ENCODE measurements around the gene TGIF1. TPM values are rescaled to one million over a fixed set of nuclear protein-coding genes. Genes with fewer than 3 reads are reported as not detected.

TGIF1 gene
- total RNA-seq, 1 experiment from 2014 or later, result 242 TPM

- Histone ChIP-seq H3K9me2 (ENCODE audit: insufficient read depth) (no peaks in the 10 kb centered on the region), H3K9ac (ENCODE audit: low read length) (no peak overlapping the region), H3K79me2 (ENCODE audit: insufficient read depth, low read length) (no peaks in the 10 kb centered on the region), H3K27me3 (ENCODE audit: insufficient read depth, low read length) (no peaks in the 10 kb centered on the region), H3K4me3 (replicated peaks in 1 of 2; ENCODE audit: low read depth in 1 of 2, low read length in 2 of 2) (no peak overlapping the region), H3K36me3 (ENCODE audit: control insufficient read depth in 1 of 2, insufficient read depth in 2 of 2, low read length in 2 of 2) (no peaks in the 10 kb centered on the region), H3K9me3 (ENCODE audit: control insufficient read depth in 1 of 2, insufficient read depth in 1 of 2, low read depth in 1 of 2, low read length in 2 of 2) (no peaks in the 10 kb centered on the region), H3K4me1 (ENCODE audit: control insufficient read depth in 1 of 2, insufficient read depth in 2 of 2, low read length in 2 of 2) (no peaks in the 10 kb centered on the region; a peak in 1 of 4 replicates), H4K20me1 (ENCODE audit: insufficient read depth) (no peaks in the 10 kb centered on the region), H3K4me2 (ENCODE audit: low read length) (no peak overlapping the region), H3K27ac (ENCODE audit: low read depth, low read length) (no peak overlapping the region), H2AFZ (ENCODE audit: low read depth, low read length, poor library complexity, severe bottlenecking) (peak overlapping the region; percentile 35)
- ChIA-PET CTCF (no interaction called here), POLR2A (interaction anchor here (0.9 kb wide), 1 partner anchor 94 kb away, joined by 3 read pairs; no protein-coding TSS in a partner anchor), RAD21 (ENCODE audit: low non-redundant PET in 1 of 2, low total read pairs in 2 of 2, uncharacterized antibody in 2 of 2, unreplicated experiment in 2 of 2) (no interaction called here)
- BruUV-seq (replicated peaks), result no TSS peak
- DNase-seq (ENCODE audit: low read depth, low spot score) (no peak), ATAC-seq (no peak)
- TF ChIP-seq SIN3A (IDR thresholded peaks at IDR 0.05; ENCODE audit: low read depth), result no peak
- no peak for TF ChIP-seq ZBTB33 (IDR thresholded peaks at IDR 0.05; ENCODE audit: extremely low read depth, insufficient replicate concordance, low read length)
- no peak for TF ChIP-seq ATF3 (IDR thresholded peaks at IDR 0.05)
- TF ChIP-seq REST (IDR thresholded peaks at IDR 0.05; ENCODE audit: low read depth), result no peak
- TF ChIP-seq EGR1 (IDR thresholded peaks at IDR 0.05; ENCODE audit: low read depth), result no peak
- no peak for TF ChIP-seq CBX3 (IDR thresholded peaks at IDR 0.05; ENCODE audit: low read depth)
- no peak for TF ChIP-seq YY1 (IDR thresholded peaks at IDR 0.05; ENCODE audit: extremely low read depth, insufficient replicate concordance, low read depth, low read length)
- no peak for TF ChIP-seq FOSL1 (IDR thresholded peaks at IDR 0.05; ENCODE audit: low read depth)
- TF ChIP-seq CEBPB (IDR thresholded peaks at IDR 0.05; ENCODE audit: low read depth), result no peak
- no peak for TF ChIP-seq ELF1 (IDR thresholded peaks at IDR 0.05; ENCODE audit: borderline replicate concordance, low read depth)
- TF ChIP-seq SRF (IDR thresholded peaks at IDR 0.05; ENCODE audit: low read depth), result no peak
- intact Hi-C loops (cut with micrococcal nuclease), result no loop called here
Observed at GRCh38 chr18:3508576-3509549, 58.9 kb downstream of the TGIF1 start.

All from HCT116 (cell line).